AML-193 (cell line): Measurements from ENCODE around the gene ZMIZ1.

Experiments used
- DNase-seq, 2 experiments: peaks; one replicate each; lab custom pipeline; 2025; lab: John Stamatoyannopoulos, UW

Gene ZMIZ1

GRCh38 chr10:79050896-79051555 is 17.7 kb upstream of the ZMIZ1 start:
- DNase-seq = no peak

- no peak for DNase-seq
These were observed 17.0 kb upstream of the ZMIZ1 start for GRCh38 chr10:79051766-79052165.

GRCh38 chr10:79052291-79053080 is 16.3 kb upstream of the ZMIZ1 start:
- DNase-seq = no peak

- no peak for DNase-seq
These were observed 15.7 kb upstream of the ZMIZ1 start for GRCh38 chr10:79053081-79053434.

- DNase-seq = no peak
These were observed 15.1 kb upstream of the ZMIZ1 start for GRCh38 chr10:79053481-79054202.

- no peak for DNase-seq
These were observed 14.3 kb upstream of the ZMIZ1 start for GRCh38 chr10:79054203-79055099.

GRCh38 chr10:79055100-79055782 is 13.5 kb upstream of the ZMIZ1 start:
- DNase-seq = no peak

GRCh38 chr10:79055892-79056291 is 12.9 kb upstream of the ZMIZ1 start:
- no peak for DNase-seq

GRCh38 chr10:79056361-79056735 is 12.4 kb upstream of the ZMIZ1 start:
- no peak for DNase-seq

GRCh38 chr10:79056736-79057391 is 11.9 kb upstream of the ZMIZ1 start:
- no peak for DNase-seq

- DNase-seq = no peak
These were observed 11.1 kb upstream of the ZMIZ1 start for GRCh38 chr10:79057481-79058275.

GRCh38 chr10:79058899-79059841 is 9.6 kb upstream of the ZMIZ1 start:
- no peak for DNase-seq

GRCh38 chr10:79059859-79060379 is 8.8 kb upstream of the ZMIZ1 start:
- DNase-seq = no peak

GRCh38 chr10:79060641-79061255 is 8.0 kb upstream of the ZMIZ1 start:
- no peak for DNase-seq

- no peak for DNase-seq
These were observed 7.1 kb upstream of the ZMIZ1 start for GRCh38 chr10:79061441-79062315.

GRCh38 chr10:79063071-79063491 is 5.7 kb upstream of the ZMIZ1 start:
- no peak for DNase-seq
